Measurements from ENCODE around the gene STX19.
"Not testable (repeated sequence)": the region's sequence is repeated elsewhere in the genome, so short reads cannot be mapped to it uniquely, and the experiment has no call there.

The STX19 gene

DNA sequence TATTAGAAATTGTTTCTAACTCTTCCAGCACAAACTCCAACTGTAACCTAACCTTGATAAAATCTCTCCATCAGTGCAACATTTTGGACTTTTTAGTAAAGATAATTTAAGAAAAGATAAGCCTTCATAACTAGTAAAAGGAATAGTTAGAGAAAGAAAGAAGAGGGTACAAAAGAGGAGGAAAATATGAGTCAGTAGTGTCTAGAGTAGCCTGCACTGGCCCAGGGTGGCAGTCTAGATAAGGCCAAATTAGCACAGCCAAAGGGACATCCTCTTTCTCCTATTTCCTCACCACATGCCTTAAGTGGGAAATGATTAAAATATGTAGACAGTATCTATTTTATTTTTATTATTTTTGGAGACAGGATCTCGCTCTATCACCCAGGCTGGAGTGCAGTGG lies 58.4 kb downstream of the STX19 start:
- DNase-seq = no peak

- no peak for DNase-seq
Observed at GRCh38 chr3:93969443-93969842, 59.0 kb downstream of the STX19 start.

- DNase-seq = not testable (repeated sequence)
Observed at GRCh38 chr3:93965106-93965505, 63.3 kb downstream of the STX19 start.
